RWPE1 (cell line): Measurements from ENCODE around the gene SLC35A5.

Experiments
- CTCF ChIA-PET: fragments of 350-600 bp; sonication (Branson Sonifier 250); formaldehyde crosslinking; extraction: SDS; loops from one replicate; lab custom pipeline; 2021; lab: Yijun Ruan, JAX
- POLR2A ChIA-PET: fragments of 400-600 bp; formaldehyde crosslinking; extraction: SDS; loops from one replicate; lab custom pipeline; 2020; ENCODE audit warnings: antibody characterized with exemption; ENCODE audit not compliant: low non-redundant PET; lab: Yijun Ruan, JAX
- DNase-seq: peaks from one replicate; pipeline ENCODE4 v3.0.0; 2012; ENCODE audit warnings: low spot score
- H3K27ac ChIP-seq: fragments of 450-650 bp; 2 replicates; pipeline ENCODE4 v1.5.1; 2017
- CTCF ChIP-seq: fragments of 450-650 bp; conservative IDR thresholded peaks from 2 replicates; pipeline ENCODE4 v1.5.1; 2017; ENCODE audit warnings: low read depth, mild to moderate bottlenecking

The SLC35A5 gene

GRCh38 chr3:112531358-112531781 is 30.5 kb upstream of the SLC35A5 start:
- H3K27ac ChIP-seq = no peak overlapping the region
- DNase-seq = peak; percentile 19
- ChIA-PET POLR2A (no interaction called here), CTCF (interaction anchor here (0.5 to 1.2 kb wide), 11 partner anchors 10 to 470 kb away, joined by 3 to 11 read pairs (median 4); partner anchors contain the start of genes ATG3, SLC35A5 and SLC9C1)
- TF ChIP-seq CTCF = peak; percentile 66

DNA sequence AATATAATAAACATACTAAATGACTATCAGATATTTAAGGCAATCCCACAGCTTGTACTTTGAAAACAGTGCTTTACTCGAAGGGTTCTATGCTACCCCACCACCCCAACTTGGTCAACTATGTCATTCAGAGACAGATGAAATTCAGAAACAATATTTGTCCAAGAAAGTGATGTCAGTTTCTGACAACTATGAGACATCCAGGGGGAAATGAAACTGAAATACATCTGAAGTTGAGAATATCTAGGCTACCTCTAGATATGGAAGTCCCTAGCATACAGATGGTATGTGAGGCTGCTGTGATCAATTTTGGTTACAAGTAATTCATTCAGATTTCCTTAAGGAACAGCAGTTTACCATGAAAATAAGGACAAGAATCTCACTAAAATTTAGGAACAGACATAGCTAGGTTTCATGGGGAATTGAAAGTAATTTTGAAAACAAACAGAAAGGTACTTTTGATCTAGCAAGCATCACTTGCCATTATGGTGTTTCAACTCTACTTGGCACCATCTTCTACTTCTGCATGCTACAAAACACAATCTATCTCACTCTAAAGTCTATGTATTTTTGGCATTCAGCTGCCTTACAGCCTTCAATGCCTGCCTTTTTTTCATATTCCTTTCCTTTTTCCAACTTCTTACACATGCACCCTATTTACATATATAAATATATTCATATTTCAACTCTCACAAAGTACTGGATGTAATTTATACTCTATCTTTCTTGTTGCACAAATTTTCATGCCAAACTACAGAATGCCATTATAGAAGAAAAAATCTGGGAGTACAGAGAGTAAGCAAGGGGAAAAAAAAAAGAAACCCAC is 21.8 kb upstream of the SLC35A5 start:
- POLR2A ChIA-PET = no interaction called here
- DNase-seq = no peak
- no peak for TF ChIP-seq CTCF
- CTCF ChIA-PET = no interaction called here
- H3K27ac ChIP-seq = no peak overlapping the region

GRCh38 chr3:112546216-112546759 is 15.6 kb upstream of the SLC35A5 start:
- TF ChIP-seq CTCF = no peak
- peak; percentile 18 for DNase-seq
- no peak overlapping the region for H3K27ac ChIP-seq
- ChIA-PET CTCF (no interaction called here), POLR2A (no interaction called here)

DNA sequence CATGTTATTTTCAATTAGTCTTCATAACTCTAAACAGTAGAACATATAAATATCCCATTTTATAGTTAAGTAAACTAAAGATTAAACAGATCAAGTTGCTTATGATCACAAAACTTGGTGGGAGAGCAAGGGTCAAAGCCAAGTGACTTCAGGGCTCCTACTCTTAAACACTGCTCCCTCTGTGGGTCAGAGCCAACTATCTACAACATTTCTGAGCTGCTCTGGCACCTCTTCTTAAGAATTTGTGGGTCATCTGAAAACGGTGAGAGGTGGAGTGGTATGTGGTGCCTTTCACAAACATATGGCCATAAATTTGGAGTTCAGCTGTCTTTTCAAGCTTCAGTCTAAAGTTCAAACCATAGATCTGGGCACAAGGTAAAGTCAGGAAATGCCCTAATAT is 11.0 kb upstream of the SLC35A5 start:
- POLR2A ChIA-PET = no interaction called here
- H3K27ac ChIP-seq = no peak overlapping the region
- no peak for TF ChIP-seq CTCF
- CTCF ChIA-PET = no interaction called here
- no peak for DNase-seq

DNA sequence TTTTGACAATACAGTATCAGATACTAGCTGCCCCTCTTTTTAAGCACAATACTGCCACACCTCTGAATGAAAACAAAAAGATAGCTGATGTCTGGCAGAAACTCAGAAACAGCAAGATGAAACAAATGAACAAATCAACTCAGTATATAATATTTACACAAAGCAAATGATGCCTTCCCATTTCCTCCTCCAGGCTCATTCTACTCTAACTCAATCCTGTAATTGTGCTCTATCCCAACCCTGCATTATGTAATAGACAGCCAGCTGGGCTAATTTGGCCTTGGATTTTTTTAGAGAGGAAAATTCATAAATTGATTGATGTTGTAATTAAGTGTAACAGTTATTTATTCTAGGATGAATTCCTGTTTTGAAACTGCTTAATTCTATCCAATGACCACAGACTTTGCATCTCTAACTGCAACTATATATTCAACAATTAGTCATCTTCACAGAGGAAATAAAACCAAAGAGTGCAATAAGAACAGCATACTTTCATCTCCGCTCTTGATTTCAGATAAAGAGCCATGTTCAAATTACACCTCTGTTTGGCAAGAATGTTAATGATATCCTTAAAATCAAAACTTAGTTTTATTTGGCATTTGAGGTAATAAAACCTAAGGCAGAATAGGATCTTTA is 6.2 kb upstream of the SLC35A5 start:
- no peak for DNase-seq
- CTCF ChIA-PET = interaction anchor here (0.6 kb wide), 1 partner anchor 228 kb away, joined by 3 read pairs; no protein-coding TSS in a partner anchor

More for the DNA sequence above, 6.2 kb upstream of the SLC35A5 start:
- H3K27ac ChIP-seq = 0 out of 2 replicates have a peak overlapping the region, but pooled peaks have one; percentile 28
- TF ChIP-seq CTCF = no peak
- POLR2A ChIA-PET = no interaction called here
